ENCODE results near the gene SEZ6L. TPM values are rescaled to one million over a fixed set of nuclear protein-coding genes. Genes with fewer than 3 reads are reported as not detected.

SEZ6L gene
- total RNA-seq, 4 donors from 2014 or later: 0.14 to 0.16 TPM; not detected in 2

DNA sequence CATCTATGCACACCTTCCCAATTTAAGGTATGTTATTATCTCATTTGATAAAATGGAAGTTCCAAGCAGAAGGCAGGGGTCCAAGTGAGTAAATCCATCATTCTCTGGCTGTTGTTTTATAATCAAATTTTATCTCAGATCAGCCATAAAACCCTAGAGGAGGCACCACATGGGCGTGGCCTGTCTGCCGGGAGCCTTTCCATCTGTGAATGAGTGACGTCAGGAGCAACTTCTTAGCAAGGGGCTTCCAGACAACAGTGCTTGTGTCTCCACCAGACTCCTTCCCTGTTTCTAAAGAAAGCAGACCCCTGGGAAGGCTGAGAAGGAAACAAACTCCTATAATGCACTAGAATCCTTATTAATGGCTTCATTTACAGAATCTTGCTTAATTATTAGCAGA, 13.5 kb downstream of the SEZ6L start:
- peaks cover 35% of the 10 kb centered on the region for H3K27me3 ChIP-seq
- H3K27ac ChIP-seq: no peak overlapping the region
- 34 to 40% methylated on average over 3 of the region's 3 CpGs for WGBS, 2 donors (ENCODE audit: low coverage in 1 of 2)
- no peaks in the 10 kb centered on the region for H3K9me3 ChIP-seq
- no peaks in the 10 kb centered on the region for H3K36me3 ChIP-seq
- intact Hi-C loops (cut with DNase I; ENCODE audit: low total_unique reads): no loop called here
- no peak for DNase-seq
- TF ChIP-seq, protein P1, sequence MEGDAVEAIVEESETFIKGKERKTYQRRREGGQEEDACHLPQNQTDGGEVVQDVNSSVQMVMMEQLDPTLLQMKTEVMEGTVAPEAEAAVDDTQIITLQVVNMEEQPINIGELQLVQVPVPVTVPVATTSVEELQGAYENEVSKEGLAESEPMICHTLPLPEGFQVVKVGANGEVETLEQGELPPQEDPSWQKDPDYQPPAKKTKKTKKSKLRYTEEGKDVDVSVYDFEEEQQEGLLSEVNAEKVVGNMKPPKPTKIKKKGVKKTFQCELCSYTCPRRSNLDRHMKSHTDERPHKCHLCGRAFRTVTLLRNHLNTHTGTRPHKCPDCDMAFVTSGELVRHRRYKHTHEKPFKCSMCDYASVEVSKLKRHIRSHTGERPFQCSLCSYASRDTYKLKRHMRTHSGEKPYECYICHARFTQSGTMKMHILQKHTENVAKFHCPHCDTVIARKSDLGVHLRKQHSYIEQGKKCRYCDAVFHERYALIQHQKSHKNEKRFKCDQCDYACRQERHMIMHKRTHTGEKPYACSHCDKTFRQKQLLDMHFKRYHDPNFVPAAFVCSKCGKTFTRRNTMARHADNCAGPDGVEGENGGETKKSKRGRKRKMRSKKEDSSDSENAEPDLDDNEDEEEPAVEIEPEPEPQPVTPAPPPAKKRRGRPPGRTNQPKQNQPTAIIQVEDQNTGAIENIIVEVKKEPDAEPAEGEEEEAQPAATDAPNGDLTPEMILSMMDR (IDR thresholded peaks at IDR 0.05): no peak
- TF ChIP-seq EP300 (IDR thresholded peaks at IDR 0.05; ENCODE audit: low read depth) (no peak), POLR2A (IDR thresholded peaks at IDR 0.05) (no peak), POLR2AphosphoS5 (IDR thresholded peaks at IDR 0.05) (no peak)
- in situ Hi-C loops (cut with MboI; ENCODE audit: low pct_ligation_motif_present in 1 of 4, low pct_unique_long_range_greater_than_20kb in 1 of 4, low sequenced_read_pairs in 3 of 4): no loop called here
- H3K4me3 ChIP-seq: no peak overlapping the region
- H3K4me1 ChIP-seq: no peaks in the 10 kb centered on the region

DNA sequence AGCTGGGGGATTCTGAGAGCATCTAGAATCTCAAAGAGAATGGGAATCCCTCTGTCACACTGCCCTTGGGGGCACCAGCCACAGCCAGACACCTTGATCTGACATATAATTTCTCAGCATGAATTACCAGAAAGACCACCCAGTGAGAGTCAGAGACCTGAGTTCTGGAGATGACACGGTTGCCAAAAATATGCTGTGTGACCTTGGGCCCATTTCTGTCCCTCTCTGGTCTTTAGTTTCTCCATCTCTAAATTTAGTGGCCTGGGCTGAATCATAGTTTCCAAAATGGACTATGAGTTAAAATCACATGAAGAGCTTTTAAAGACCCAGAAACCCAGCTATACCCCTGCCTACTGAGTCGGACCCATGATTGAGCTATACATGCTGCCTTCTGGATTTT, 15.9 kb downstream of the SEZ6L start:
- no peaks in the 10 kb centered on the region for H3K9me3 ChIP-seq
- H3K4me3 ChIP-seq: no peak overlapping the region
- intact Hi-C loops (cut with DNase I; ENCODE audit: low total_unique reads): no loop called here
- H3K4me1 ChIP-seq: no peaks in the 10 kb centered on the region
- H3K36me3 ChIP-seq: no peaks in the 10 kb centered on the region
- no peak overlapping the region for H3K27ac ChIP-seq
- in situ Hi-C loops (cut with MboI; ENCODE audit: low pct_ligation_motif_present in 1 of 4, low pct_unique_long_range_greater_than_20kb in 1 of 4, low sequenced_read_pairs in 3 of 4): no loop called here
- no peak for TF ChIP-seq POLR2AphosphoS5 (IDR thresholded peaks at IDR 0.05)
- no peak for TF ChIP-seq POLR2A (IDR thresholded peaks at IDR 0.05)
- TF ChIP-seq, protein P1 (IDR thresholded peaks at IDR 0.05): no peak
- no peak for TF ChIP-seq EP300 (IDR thresholded peaks at IDR 0.05; ENCODE audit: low read depth)
- WGBS, 2 donors (ENCODE audit: low coverage in 1 of 2): 94% methylated on average over 2 of the region's 2 CpGs; no CpG with 5 or more reads in 1 of the 2 donors
- no peak for DNase-seq
- H3K27me3 ChIP-seq: peaks cover 28% of the 10 kb centered on the region

DNA sequence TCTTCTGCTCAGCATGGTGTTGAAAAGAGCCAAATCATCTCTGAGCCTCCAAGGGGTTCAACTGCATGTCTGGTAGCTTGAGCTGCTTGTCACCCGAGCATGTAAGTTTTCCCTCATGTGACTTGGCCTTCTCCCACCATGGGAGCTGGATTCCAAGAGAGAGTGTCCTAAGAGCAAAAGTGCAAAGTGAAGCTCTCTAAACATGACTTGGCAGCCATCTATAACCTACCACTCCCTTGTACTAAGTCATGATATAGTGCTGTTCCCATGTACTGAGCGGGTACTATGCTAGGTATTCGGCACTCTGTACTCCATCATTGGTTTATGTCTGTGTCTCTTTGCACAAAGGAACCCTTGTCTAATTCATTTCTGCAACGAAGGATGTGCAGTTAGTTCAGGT, 19.1 kb downstream of the SEZ6L start:
- in situ Hi-C loops (cut with MboI; ENCODE audit: low pct_ligation_motif_present in 1 of 4, low pct_unique_long_range_greater_than_20kb in 1 of 4, low sequenced_read_pairs in 3 of 4) (no loop called here), intact Hi-C loops (cut with DNase I; ENCODE audit: low total_unique reads) (no loop called here)
- no peaks in the 10 kb centered on the region for H3K9me3 ChIP-seq
- no peaks in the 10 kb centered on the region for H3K4me1 ChIP-seq
- H3K36me3 ChIP-seq: no peaks in the 10 kb centered on the region
- peaks cover 28% of the 10 kb centered on the region for H3K27me3 ChIP-seq
- H3K4me3 ChIP-seq: no peak overlapping the region
- WGBS, 2 donors (ENCODE audit: low coverage in 1 of 2): 70 to 71% methylated on average over 3 to 4 of the region's 4 CpGs
- DNase-seq: no peak
- TF ChIP-seq POLR2AphosphoS5 (IDR thresholded peaks at IDR 0.05) (no peak), POLR2A (IDR thresholded peaks at IDR 0.05) (no peak), EP300 (IDR thresholded peaks at IDR 0.05; ENCODE audit: low read depth) (no peak)
- TF ChIP-seq, protein P1 (IDR thresholded peaks at IDR 0.05): no peak
- H3K27ac ChIP-seq: no peak overlapping the region

DNA sequence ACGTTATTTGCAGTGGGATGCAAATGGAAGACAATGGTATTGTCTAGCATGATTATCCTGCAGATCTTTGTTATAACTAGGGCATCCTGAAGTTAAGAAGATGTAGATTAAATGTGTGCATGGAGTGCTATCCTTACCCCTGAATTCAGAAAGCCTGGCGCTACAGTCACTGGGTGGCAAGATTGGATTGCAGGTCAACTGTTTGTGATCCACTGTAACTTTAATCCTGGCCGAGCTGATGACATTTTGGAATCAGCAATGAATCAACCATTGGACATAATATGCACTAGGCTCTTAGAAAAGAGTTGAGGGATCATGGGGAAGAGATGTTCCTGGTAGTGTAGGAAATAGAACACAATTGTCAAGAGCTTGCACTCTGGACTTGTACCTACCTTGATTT, 25.1 kb downstream of the SEZ6L start:
- TF ChIP-seq EP300 (IDR thresholded peaks at IDR 0.05; ENCODE audit: low read depth): no peak
- TF ChIP-seq, protein P1 (IDR thresholded peaks at IDR 0.05): no peak
- no peak for TF ChIP-seq POLR2AphosphoS5 (IDR thresholded peaks at IDR 0.05)
- TF ChIP-seq POLR2A (IDR thresholded peaks at IDR 0.05): no peak
- in situ Hi-C loops (cut with MboI; ENCODE audit: low pct_ligation_motif_present in 1 of 4, low pct_unique_long_range_greater_than_20kb in 1 of 4, low sequenced_read_pairs in 3 of 4): no loop called here
- DNase-seq: no peak
- Histone ChIP-seq H3K27me3 (peaks cover 4% of the 10 kb centered on the region), H3K27ac (no peak overlapping the region), H3K36me3 (no peaks in the 10 kb centered on the region), H3K4me3 (no peak overlapping the region), H3K4me1 (no peaks in the 10 kb centered on the region), H3K9me3 (no peaks in the 10 kb centered on the region)
- 52 to 71% methylated on average over 3 of the region's 3 CpGs for WGBS, 2 donors (ENCODE audit: low coverage in 1 of 2)
- intact Hi-C loops (cut with DNase I; ENCODE audit: low total_unique reads): no loop called here

All from transverse colon (tissue), 4 donors.